GM12878 (cell line): ENCODE results near the gene MBD6. TPM values are rescaled to one million over a fixed set of nuclear protein-coding genes. Genes with fewer than 3 reads are reported as not detected.
A peak's percentile ranks its signal among the peaks of the same experiment; 100 is the strongest.

Experiments
- ASH2L ChIP-seq: fragments of 300-600, 200-600 bp; sonication (generic); IDR thresholded peaks from 2 replicates; pipeline ENCODE4 v1.6.1; 2017; ENCODE audit warnings: low read depth, mild to moderate bottlenecking, borderline replicate concordance
- BACH1 ChIP-seq: fragments of 450-650 bp; IDR thresholded peaks from 2 replicates; pipeline ENCODE4 v1.6.1; 2017; ENCODE audit warnings: mild to moderate bottlenecking, borderline replicate concordance
- MXI1 ChIP-seq: fragments of 150-350 bp; IDR thresholded peaks from 2 replicates; pipeline ENCODE4 v1.6.1; 2011; ENCODE audit warnings: low read depth, mild to moderate bottlenecking, inconsistent platforms, low read length, improper control_type of control experiment
- MYB ChIP-seq: fragments of 150-350 bp; IDR thresholded peaks from 2 replicates; pipeline ENCODE4 v1.6.1; 2014; ENCODE audit warnings: mild to moderate bottlenecking, low read depth, low read length, borderline replicate concordance
- NKRF ChIP-seq: fragments of 450-650 bp; conservative IDR thresholded peaks from 2 replicates; pipeline ENCODE4 v1.6.1; 2017; ENCODE audit warnings: mild to moderate bottlenecking, moderate library complexity
- POLR2A ChIP-seq: IDR thresholded peaks from 2 replicates; pipeline ENCODE4 v1.6.1; 2011; ENCODE audit warnings: low read depth, mild to moderate bottlenecking, low read length
- POLR2AphosphoS2 ChIP-seq: IDR thresholded peaks from 2 replicates; pipeline ENCODE4 v1.6.1; 2011; ENCODE audit warnings: low read depth, mild to moderate bottlenecking, low read length, improper control_type of control experiment, moderate library complexity
- POLR2AphosphoS5 ChIP-seq: IDR thresholded peaks from 2 replicates; pipeline ENCODE4 v1.6.1; 2011; ENCODE audit warnings: mild to moderate bottlenecking, low read length, inconsistent platforms
- SPI1 ChIP-seq: IDR thresholded peaks from 2 replicates; pipeline ENCODE4 v1.6.1; 2011; ENCODE audit warnings: low read depth, mild to moderate bottlenecking, low read length, moderate library complexity, borderline replicate concordance; ENCODE audit not compliant: insufficient read depth
- YY1 ChIP-seq: IDR thresholded peaks from 2 replicates; pipeline ENCODE4 v1.6.1; 2011; ENCODE audit warnings: low read depth, mild to moderate bottlenecking, low read length
- ZBED1 ChIP-seq: IDR thresholded peaks from 2 replicates; pipeline ENCODE4 v1.6.1; 2016; ENCODE audit warnings: borderline replicate concordance
- ZNF384 ChIP-seq: IDR thresholded peaks from 2 replicates; pipeline ENCODE4 v1.6.1; 2012; ENCODE audit warnings: low read depth, mild to moderate bottlenecking, low read length, improper control_type of control experiment, borderline replicate concordance
- ZNF622 ChIP-seq: fragments of 450-650 bp; IDR thresholded peaks from 2 replicates; pipeline ENCODE4 v1.6.1; 2017; ENCODE audit warnings: mild to moderate bottlenecking, inconsistent platforms
- polyA plus RNA-seq, 11 experiments: library from polyadenylated mRNA; depleted of rRNA in 4 of 11; unstranded in 6 of 11; stranded (reverse) in 5 of 11; fragments of >200 nt; fragmentation: Nextera tagmentation in 4 of 11; fragmentation: Illumina TruSeq in 1 of 11; extraction: Ambion mirVana in 4 of 11; extraction: Trizol in 1 of 11; gene quantifications; 1 replicate in 1 of 11; 2 replicates in 10 of 11; pipeline versions ENCODE4 v1.2.1 to v1.2.3, GENCODE V29; 2011 to 2016; ENCODE audit warnings: inconsistent platforms in 2 of 11, missing spikeins in 2 of 11, low read depth in 1 of 11
- total RNA-seq, 4 experiments: library from RNA; depleted of rRNA in 3 of 4; stranded (reverse); fragments of >200 nt in 3 of 4; fragmentation: Illumina TruSeq in 1 of 4; extraction: Trizol in 1 of 4; gene quantifications; 2 replicates each; pipeline versions ENCODE4 v1.2.1 to v1.2.3, GENCODE V29; 2013 to 2021
- TF ChIP-seq, protein P1 (sequence below): fragments of 450-650 bp; IDR thresholded peaks from 2 replicates; pipeline ENCODE4 v1.6.1; 2016; ENCODE audit warnings: mild to moderate bottlenecking, moderate library complexity, borderline replicate concordance
- TF ChIP-seq, protein P2 (sequence below): IDR thresholded peaks from 2 replicates; pipeline ENCODE4 v1.6.1; 2012; ENCODE audit warnings: low read depth, low read length, improper control_type of control experiment
- TF ChIP-seq, protein P3 (sequence below): IDR thresholded peaks from 2 replicates; pipeline ENCODE4 v1.6.1; 2011; ENCODE audit warnings: mild to moderate bottlenecking, low read depth, low read length, moderate library complexity; ENCODE audit not compliant: insufficient replicate concordance
- TF ChIP-seq, protein P4 (sequence below): fragments of 450-650 bp; IDR thresholded peaks from 2 replicates; pipeline ENCODE4 v1.6.1; 2017; ENCODE audit warnings: mild to moderate bottlenecking

MBD6 gene
- total and polyA plus RNA-seq, 10 of the 15 experiments (the other 5 are each of a cell fraction or from before 2014, with no cell fraction given): 1.5 to 52.7 (median 6.8) TPM

- no peak for TF ChIP-seq BACH1
- TF ChIP-seq, protein P1, sequence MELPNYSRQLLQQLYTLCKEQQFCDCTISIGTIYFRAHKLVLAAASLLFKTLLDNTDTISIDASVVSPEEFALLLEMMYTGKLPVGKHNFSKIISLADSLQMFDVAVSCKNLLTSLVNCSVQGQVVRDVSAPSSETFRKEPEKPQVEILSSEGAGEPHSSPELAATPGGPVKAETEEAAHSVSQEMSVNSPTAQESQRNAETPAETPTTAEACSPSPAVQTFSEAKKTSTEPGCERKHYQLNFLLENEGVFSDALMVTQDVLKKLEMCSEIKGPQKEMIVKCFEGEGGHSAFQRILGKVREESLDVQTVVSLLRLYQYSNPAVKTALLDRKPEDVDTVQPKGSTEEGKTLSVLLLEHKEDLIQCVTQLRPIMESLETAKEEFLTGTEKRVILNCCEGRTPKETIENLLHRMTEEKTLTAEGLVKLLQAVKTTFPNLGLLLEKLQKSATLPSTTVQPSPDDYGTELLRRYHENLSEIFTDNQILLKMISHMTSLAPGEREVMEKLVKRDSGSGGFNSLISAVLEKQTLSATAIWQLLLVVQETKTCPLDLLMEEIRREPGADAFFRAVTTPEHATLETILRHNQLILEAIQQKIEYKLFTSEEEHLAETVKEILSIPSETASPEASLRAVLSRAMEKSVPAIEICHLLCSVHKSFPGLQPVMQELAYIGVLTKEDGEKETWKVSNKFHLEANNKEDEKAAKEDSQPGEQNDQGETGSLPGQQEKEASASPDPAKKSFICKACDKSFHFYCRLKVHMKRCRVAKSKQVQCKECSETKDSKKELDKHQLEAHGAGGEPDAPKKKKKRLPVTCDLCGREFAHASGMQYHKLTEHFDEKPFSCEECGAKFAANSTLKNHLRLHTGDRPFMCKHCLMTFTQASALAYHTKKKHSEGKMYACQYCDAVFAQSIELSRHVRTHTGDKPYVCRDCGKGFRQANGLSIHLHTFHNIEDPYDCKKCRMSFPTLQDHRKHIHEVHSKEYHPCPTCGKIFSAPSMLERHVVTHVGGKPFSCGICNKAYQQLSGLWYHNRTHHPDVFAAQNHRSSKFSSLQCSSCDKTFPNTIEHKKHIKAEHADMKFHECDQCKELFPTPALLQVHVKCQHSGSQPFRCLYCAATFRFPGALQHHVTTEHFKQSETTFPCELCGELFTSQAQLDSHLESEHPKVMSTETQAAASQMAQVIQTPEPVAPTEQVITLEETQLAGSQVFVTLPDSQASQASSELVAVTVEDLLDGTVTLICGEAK: no peak
- no peak for TF ChIP-seq ZNF384
- TF ChIP-seq, protein P2, sequence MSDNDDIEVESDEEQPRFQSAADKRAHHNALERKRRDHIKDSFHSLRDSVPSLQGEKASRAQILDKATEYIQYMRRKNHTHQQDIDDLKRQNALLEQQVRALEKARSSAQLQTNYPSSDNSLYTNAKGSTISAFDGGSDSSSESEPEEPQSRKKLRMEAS: no peak
- no peak for TF ChIP-seq MYB
- TF ChIP-seq MXI1: no peak
- no peak for TF ChIP-seq YY1
- TF ChIP-seq POLR2A: peak; percentile 28; the same call in 1 of the 2 replicates
- TF ChIP-seq SPI1: 0 out of 2 replicates have a peak, but pooled peaks have one; percentile 16
- no peak for TF ChIP-seq ASH2L
- TF ChIP-seq ZNF622: no peak
- TF ChIP-seq, protein P3, sequence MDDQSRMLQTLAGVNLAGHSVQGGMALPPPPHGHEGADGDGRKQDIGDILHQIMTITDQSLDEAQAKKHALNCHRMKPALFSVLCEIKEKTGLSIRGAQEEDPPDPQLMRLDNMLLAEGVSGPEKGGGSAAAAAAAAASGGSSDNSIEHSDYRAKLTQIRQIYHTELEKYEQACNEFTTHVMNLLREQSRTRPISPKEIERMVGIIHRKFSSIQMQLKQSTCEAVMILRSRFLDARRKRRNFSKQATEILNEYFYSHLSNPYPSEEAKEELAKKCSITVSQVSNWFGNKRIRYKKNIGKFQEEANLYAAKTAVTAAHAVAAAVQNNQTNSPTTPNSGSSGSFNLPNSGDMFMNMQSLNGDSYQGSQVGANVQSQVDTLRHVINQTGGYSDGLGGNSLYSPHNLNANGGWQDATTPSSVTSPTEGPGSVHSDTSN: no peak
- TF ChIP-seq, protein P4, sequence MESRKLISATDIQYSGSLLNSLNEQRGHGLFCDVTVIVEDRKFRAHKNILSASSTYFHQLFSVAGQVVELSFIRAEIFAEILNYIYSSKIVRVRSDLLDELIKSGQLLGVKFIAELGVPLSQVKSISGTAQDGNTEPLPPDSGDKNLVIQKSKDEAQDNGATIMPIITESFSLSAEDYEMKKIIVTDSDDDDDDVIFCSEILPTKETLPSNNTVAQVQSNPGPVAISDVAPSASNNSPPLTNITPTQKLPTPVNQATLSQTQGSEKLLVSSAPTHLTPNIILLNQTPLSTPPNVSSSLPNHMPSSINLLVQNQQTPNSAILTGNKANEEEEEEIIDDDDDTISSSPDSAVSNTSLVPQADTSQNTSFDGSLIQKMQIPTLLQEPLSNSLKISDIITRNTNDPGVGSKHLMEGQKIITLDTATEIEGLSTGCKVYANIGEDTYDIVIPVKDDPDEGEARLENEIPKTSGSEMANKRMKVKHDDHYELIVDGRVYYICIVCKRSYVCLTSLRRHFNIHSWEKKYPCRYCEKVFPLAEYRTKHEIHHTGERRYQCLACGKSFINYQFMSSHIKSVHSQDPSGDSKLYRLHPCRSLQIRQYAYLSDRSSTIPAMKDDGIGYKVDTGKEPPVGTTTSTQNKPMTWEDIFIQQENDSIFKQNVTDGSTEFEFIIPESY: no peak
- TF ChIP-seq ZBED1: 0 out of 2 replicates have a peak, but pooled peaks have one; percentile 36
- TF ChIP-seq POLR2AphosphoS5: peak; percentile 50; the same call in 1 of the 2 replicates
- peak; percentile 58; the same call in 1 of the 2 replicates for TF ChIP-seq POLR2AphosphoS2
- no peak for TF ChIP-seq NKRF
These were observed 6.6 kb upstream of the MBD6 start (continued) for GRCh38 chr12:57515934-57516541.
